Measurements from ENCODE around the gene HS6ST3.
"Not testable (repeated sequence)": the region's sequence is repeated elsewhere in the genome, so short reads cannot be mapped to it uniquely, and the experiment has no call there.

The HS6ST3 gene

DNA sequence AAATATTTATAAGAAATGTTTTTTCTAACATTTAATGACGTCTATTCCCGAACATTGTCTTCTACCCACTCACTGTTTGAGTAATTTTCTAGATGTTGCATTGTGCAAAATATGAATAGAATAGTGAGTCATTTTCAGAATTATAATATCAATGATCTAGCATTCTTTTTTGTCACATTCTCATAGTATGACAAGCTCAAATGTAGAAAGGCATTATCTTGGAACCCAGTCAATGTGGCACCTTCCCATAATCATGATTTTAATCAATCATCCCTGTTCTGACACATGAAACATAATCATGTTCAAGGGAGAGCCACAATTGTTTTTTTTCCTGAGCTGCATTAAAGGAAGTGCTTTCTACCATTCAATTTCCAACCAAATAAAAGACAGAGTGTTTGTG lies 638.6 kb downstream of the HS6ST3 start:
- no peak for DNase-seq (ENCODE audit: low read depth in 2 of 2)

DNA sequence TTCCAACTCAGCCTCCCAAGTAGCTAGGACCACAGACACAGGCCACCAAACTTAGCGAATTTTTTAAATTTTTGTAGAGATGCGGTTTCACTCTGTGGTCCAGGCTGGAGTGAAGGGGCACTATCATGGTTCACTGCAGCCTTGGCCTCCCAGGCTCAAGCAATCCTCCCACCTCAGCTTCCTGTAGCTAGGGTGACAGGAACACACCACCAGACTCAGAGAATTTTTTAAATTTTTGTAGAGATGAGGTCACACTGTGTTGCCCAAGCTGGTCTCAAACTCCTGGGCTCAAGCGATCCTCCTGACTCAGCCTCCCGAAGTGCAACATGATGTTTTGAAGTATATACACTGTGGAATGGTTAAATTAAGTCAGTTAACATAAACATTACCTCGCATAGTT lies 640.8 kb downstream of the HS6ST3 start:
- DNase-seq (ENCODE audit: low read depth in 2 of 2), result no peak

GRCh38 chr13:96734499-96734898 lies 644.6 kb downstream of the HS6ST3 start:
- no peak for DNase-seq (ENCODE audit: low read depth in 2 of 2)

- no peak for DNase-seq (ENCODE audit: low read depth in 2 of 2)
Measured at GRCh38 chr13:96741779-96742178, 651.9 kb downstream of the HS6ST3 start.

DNA sequence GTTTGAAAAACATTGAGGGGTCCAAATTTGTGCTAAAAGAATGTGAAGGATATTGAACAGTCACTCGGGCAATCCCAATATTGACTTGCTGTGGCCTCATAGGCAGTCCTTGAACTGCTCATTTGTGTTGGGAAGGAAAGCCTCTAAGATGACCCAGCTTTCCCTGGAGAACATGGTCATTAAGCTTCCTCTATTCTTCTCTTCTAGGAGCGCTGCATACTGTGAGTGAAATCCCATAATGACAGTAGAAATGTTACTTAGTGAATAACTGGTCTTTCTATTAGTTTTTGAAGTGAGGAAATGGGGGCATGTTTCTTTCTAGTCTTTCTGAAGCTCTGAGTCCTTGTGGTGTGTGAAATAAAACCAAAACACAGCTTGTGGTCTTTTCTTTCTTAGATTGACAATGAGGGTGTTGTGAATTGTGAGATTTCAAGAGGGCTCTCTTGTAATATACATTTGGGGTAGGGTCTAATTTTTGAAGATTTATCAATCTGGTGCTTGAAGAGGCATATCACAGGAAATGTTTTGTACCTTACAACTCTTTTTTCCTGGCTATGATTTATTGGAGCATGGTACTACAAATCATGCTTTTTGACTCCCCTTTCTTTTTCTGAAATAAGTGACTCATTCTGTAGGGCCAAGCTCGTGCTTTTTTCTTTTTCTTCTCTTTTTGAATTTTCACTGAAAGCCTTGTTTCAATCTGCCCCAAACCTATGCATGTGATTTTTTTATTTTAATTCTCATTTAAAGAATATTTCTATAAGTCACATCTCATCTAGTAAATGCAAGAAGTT lies 653.6 kb downstream of the HS6ST3 start:
- DNase-seq (ENCODE audit: low read depth in 2 of 2), result no peak

- no peak for DNase-seq (ENCODE audit: low read depth in 2 of 2)
Measured at GRCh38 chr13:96744367-96745331, 654.7 kb downstream of the HS6ST3 start.

- DNase-seq (ENCODE audit: low read depth in 2 of 2), result no peak
Measured at GRCh38 chr13:96746886-96747285, 657.0 kb downstream of the HS6ST3 start.

DNA sequence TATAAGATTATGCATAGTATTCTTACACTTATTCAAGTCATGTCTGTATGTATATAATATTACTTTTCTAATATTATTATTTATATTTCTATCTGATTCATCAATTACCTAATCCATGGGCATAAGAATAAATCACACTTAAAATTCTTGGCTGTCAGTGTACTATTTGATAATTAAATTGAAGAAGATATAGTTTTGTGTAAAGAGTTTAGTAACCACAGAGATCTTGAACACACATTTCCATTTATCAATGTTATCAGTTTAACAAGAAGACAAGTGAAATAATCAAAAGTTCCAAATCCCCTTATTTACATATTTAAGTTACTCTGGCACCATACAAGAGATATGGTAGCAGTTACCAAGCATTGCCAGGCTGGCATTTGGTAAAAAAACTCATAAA lies 659.9 kb downstream of the HS6ST3 start:
- no peak for DNase-seq (ENCODE audit: low read depth in 2 of 2)

GRCh38 chr13:96751089-96751488 lies 661.2 kb downstream of the HS6ST3 start:
- DNase-seq (ENCODE audit: low read depth in 2 of 2), result no peak

GRCh38 chr13:96762876-96763275 lies 673.0 kb downstream of the HS6ST3 start:
- DNase-seq (ENCODE audit: low read depth in 2 of 2), result no peak

DNA sequence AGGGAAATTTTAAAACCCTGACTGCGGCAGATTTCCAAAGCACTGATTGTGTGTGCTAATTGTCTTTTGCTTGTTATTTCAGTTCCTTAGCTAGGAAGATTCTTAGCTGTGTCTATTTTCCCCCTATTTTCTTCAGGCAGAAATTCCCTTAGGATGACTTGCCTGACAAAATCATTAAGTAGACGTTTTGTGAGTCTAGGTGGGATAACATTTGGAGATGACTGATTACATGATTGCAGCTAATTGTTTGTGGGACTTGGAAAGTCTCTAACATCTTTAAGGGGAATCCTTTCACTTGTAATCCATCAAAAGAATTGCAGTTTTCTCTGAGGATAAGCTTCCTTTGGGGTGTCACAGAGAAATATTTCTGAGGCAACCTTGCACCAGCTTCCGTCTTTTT lies 676.4 kb downstream of the HS6ST3 start:
- DNase-seq (ENCODE audit: low read depth in 2 of 2), result no peak

DNA sequence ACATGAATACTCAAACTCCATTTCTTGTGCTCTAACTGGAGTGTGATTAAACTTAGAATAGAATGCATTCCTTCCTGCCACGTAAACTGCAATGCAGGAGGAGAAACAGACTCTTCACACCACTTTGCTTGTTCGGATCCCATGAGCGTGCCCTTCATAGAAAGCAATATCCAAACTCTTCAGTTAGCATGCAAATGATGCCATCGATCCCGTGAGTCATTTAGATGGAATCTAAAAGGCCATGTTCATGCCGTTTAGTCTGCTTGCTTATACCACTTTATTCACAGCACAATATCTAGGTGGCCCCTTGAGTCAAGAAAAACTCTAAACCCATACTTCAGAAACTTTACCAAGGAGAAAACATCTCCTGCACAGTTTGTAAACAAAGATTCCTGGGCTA lies 678.6 kb downstream of the HS6ST3 start:
- DNase-seq (ENCODE audit: low read depth in 2 of 2), result no peak

- DNase-seq (ENCODE audit: low read depth in 2 of 2), result no peak
Measured at GRCh38 chr13:96769874-96770273, 680.0 kb downstream of the HS6ST3 start.

DNA sequence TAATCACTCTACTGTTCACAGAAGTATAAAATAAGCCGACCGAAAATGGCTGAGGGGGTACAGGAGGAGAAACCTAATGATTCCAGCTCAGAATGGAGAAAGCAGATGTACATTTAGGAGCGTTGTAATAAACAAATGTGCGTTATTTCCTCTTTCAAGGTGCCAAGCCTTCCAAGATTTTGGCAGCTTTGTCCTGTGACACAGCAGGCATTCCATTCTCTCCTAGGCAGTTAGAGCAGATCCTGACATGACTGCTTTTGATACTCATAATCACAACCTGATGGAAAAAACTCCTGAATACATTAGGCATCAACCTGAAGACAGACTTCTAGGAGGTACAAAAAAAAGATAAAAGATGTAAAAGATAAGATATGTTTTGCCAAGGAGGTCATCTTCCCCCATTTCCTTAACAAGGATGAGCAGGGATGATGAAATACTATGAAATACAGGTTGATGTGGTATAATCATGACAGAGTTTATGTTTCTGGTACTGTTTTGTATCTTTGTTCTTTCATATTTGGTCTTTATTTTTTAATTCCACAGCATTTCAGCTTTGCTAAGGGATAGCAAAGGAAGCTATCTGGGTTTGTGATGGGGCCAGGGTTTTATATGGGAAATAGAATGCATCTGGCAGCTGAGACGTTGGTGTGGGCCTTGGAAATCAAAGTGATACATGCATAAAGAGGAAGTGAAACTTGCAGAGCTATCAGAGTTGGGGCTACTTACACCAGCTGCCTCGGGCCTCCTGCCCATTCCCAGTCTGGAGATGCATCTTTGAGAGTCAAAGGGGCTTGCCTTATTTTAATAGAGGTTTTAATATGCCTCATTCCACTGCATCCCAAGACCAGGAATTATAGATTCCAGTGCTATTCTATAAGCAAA lies 681.8 kb downstream of the HS6ST3 start:
- DNase-seq (ENCODE audit: low read depth in 2 of 2), result no peak

- no peak for DNase-seq (ENCODE audit: low read depth in 2 of 2)
Measured at GRCh38 chr13:96772426-96772825, 682.5 kb downstream of the HS6ST3 start.

DNA sequence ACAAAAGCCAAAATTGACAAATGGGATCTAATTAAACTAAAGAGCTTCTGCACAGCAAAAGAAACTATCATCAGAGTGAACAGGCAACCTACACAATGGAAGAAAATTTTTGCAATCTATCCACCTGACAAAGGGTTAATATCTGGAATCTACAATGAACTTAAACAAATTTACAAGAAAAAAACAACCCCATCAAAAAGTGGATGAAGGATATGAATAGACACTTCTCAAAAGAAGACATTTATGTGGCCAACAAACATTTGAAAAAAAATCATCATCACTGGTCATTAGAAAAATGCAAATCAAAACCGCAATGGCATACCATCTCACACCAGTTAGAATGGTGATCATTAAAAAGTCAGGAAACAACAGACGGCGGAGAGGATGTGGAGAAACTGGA lies 688.4 kb downstream of the HS6ST3 start:
- DNase-seq (ENCODE audit: low read depth in 2 of 2), result not testable (repeated sequence)

GRCh38 chr13:96779691-96780090 lies 689.8 kb downstream of the HS6ST3 start:
- no peak for DNase-seq (ENCODE audit: low read depth in 2 of 2)

GRCh38 chr13:96780105-96780504 lies 690.2 kb downstream of the HS6ST3 start:
- DNase-seq (ENCODE audit: low read depth in 2 of 2), result no peak

DNA sequence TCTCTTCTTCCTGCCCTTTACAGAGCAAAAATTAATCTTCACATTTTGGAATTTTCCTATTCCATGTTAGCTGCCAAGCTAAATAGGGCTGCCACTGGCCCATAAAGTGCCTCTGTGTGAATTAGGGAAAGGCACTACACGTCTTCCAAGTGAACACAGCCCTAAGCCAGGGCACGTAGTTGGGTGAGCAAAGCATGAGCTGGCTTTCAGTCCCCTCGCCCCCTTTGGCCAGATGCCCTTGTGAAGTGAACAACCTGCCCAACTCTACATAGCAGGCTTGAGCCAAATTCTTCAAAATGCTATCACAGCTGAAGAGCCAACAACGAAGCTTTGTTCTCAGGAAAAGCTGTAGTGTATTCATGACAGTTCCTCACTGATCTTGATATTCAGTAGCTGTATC lies 691.2 kb downstream of the HS6ST3 start:
- DNase-seq (ENCODE audit: low read depth in 2 of 2), result no peak

GRCh38 chr13:96782186-96782585 lies 692.3 kb downstream of the HS6ST3 start:
- no peak for DNase-seq (ENCODE audit: low read depth in 2 of 2)

GRCh38 chr13:96783057-96783456 lies 693.1 kb downstream of the HS6ST3 start:
- no peak for DNase-seq (ENCODE audit: low read depth in 2 of 2)

DNA sequence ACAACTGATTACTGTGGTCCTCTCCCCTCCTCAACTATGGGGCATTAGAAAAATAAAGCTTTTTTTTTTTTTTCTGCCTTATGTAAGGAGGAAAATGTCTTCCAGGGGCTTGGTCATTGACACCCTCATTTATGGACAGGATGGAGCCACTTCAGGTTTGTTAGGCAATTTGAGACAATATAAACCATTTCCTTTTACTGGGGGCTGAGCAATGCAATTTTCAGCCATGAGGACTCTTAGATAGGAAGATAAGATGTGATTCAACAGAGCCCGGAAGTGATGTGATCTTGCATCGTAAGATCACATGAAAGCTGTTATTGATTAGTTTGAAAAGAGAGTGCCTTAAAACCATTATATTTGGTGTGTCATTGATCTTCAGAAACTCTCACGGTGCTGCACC lies 693.6 kb downstream of the HS6ST3 start:
- DNase-seq (ENCODE audit: low read depth in 2 of 2), result no peak

Measured in stimulated activated CD4-positive, alpha-beta T cell treated with anti-CD3 and anti-CD28 coated beads, Interleukin-4, amount 100 ng/mL, for 48 hours (primary cell).